Measurements from ENCODE around the gene PERM1.

GRCh38 chr1:943545-944340 is 38.1 kb downstream of the PERM1 start:
- TF ChIP-seq CTCF (conservative IDR thresholded peaks at IDR 0.05; ENCODE audit: low read depth, low read length): no peak
- TF ChIP-seq EZH2 (IDR thresholded peaks at IDR 0.05; ENCODE audit: low read length, unreplicated experiment): no peak
